OCI-LY1 (cell line): ENCODE results near the gene C2CD5.

Experiments
- EZH2 ChIP-seq: fragments of 200-600 bp; sonication (generic), shearing (Covaris generic); IDR thresholded peaks from 2 replicates; pipeline ENCODE4 v1.8.0; 2017; ENCODE audit warnings: borderline replicate concordance, mixed run types, mild to moderate bottlenecking, antibody characterized with exemption, low read length, moderate library complexity, mixed read lengths
- TF ChIP-seq, protein P1 (sequence below): fragments of 200-600 bp; sonication (generic), shearing (Covaris generic); IDR thresholded peaks from 2 replicates; pipeline ENCODE4 v1.5.1; 2017; ENCODE audit warnings: mild to moderate bottlenecking, antibody characterized with exemption, low read length, moderate library complexity, mixed read lengths

GRCh38 chr12:22409377-22410164 lies 134.8 kb downstream of the C2CD5 start:
- TF ChIP-seq, protein P1, sequence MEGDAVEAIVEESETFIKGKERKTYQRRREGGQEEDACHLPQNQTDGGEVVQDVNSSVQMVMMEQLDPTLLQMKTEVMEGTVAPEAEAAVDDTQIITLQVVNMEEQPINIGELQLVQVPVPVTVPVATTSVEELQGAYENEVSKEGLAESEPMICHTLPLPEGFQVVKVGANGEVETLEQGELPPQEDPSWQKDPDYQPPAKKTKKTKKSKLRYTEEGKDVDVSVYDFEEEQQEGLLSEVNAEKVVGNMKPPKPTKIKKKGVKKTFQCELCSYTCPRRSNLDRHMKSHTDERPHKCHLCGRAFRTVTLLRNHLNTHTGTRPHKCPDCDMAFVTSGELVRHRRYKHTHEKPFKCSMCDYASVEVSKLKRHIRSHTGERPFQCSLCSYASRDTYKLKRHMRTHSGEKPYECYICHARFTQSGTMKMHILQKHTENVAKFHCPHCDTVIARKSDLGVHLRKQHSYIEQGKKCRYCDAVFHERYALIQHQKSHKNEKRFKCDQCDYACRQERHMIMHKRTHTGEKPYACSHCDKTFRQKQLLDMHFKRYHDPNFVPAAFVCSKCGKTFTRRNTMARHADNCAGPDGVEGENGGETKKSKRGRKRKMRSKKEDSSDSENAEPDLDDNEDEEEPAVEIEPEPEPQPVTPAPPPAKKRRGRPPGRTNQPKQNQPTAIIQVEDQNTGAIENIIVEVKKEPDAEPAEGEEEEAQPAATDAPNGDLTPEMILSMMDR, result no peak
- no peak for TF ChIP-seq EZH2
